ENCODE measurements around the gene TPRG1L. TPM values are rescaled to one million over a fixed set of nuclear protein-coding genes. Genes with fewer than 3 reads are reported as not detected.

Gene TPRG1L
- total RNA-seq, 1 experiment from 2014 or later, result 17.4 TPM

GRCh38 chr1:3632298-3632697 is 7.5 kb downstream of the TPRG1L start:
- H3K27me3 ChIP-seq (replicated peaks), result no peaks in the 10 kb centered on the region
- no peak overlapping the region for H3K4me3 ChIP-seq
- DNase-seq (ENCODE audit: low read depth in 1 of 2, low spot score in 2 of 2), result no peak
- no peak overlapping the region for H3K27ac ChIP-seq
- peaks cover 69% of the 10 kb centered on the region for H3K36me3 ChIP-seq
- no peaks in the 10 kb centered on the region for H3K4me1 ChIP-seq (replicated peaks)
- no peaks in the 10 kb centered on the region for H3K9me3 ChIP-seq (replicated peaks)

DNA sequence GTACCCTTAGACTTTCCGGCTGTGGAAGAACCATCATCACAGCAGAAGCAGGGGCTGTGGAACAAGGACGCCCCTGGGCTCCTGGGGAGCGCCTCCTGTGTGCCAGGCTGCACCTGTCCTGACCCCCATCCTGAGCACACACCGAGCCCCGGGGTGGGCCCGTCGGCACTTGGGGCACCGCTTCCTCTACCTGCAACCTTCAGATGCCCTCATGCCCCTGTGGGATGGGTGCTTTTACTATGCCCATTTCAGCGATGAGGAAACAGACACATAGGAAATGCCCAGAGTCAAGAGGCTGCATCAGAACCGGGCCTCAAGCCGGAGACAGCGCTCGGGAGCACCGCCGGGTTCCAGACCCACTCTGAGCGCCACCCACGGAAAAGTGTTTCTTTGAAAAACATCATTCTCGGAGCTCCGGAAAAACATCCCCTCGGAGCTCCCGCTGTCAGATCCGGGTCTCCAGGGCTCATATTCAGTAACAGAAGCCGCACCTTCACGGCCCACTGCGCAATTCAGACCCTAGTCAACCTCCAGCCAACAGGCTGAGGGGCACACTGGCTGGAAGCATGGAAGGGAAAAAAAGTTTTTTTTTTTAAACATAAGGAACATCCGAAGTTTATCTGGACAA is 8.0 kb downstream of the TPRG1L start:
- no peaks in the 10 kb centered on the region for H3K27me3 ChIP-seq (replicated peaks)
- no peak overlapping the region for H3K4me3 ChIP-seq
- no peaks in the 10 kb centered on the region for H3K4me1 ChIP-seq (replicated peaks)
- no peaks in the 10 kb centered on the region for H3K9me3 ChIP-seq (replicated peaks)
- no peak overlapping the region for H3K27ac ChIP-seq
- H3K36me3 ChIP-seq, result peaks cover 69% of the 10 kb centered on the region
- DNase-seq (ENCODE audit: low read depth in 1 of 2, low spot score in 2 of 2), result no peak

DNA sequence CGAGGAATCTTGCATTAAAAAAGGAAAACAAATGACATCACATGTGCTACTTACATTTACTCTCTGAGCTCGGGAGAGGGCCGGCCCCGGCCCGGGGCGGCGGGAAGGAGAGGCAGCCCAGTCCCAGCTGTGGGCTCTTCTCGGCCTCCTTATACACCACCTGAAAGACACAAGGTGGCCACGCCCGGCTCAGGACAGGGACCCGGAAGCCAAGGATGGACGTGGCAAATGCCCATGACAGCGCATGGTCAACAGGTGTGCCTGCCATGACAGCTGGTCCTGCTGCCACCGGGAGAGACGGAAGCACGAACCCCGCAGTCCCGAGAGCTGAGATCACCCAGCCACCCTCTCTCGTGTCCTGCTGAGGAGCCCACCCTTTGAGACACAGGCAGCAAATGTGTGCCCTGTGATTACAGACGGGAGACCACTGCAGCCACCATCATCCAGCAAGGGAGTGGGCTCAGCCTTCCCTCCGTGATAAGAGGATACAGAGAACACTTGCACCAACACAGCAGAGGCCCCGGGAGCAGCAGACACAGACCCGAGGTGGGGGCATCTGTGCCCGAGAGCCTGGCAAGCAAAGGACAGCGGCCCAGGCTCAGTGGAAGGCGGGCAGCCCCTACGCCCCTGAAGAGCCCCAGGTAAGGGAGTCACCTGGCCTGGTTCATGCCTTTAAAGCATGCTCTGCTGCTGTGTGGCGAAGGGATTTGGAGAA is 8.7 kb downstream of the TPRG1L start:
- H3K4me3 ChIP-seq, result no peak overlapping the region
- DNase-seq (ENCODE audit: low read depth in 1 of 2, low spot score in 2 of 2), result no peak
- H3K4me1 ChIP-seq (replicated peaks), result no peaks in the 10 kb centered on the region
- no peaks in the 10 kb centered on the region for H3K9me3 ChIP-seq (replicated peaks)
- H3K36me3 ChIP-seq, result peaks cover 69% of the 10 kb centered on the region
- no peaks in the 10 kb centered on the region for H3K27me3 ChIP-seq (replicated peaks)
- no peak overlapping the region for H3K27ac ChIP-seq

DNA sequence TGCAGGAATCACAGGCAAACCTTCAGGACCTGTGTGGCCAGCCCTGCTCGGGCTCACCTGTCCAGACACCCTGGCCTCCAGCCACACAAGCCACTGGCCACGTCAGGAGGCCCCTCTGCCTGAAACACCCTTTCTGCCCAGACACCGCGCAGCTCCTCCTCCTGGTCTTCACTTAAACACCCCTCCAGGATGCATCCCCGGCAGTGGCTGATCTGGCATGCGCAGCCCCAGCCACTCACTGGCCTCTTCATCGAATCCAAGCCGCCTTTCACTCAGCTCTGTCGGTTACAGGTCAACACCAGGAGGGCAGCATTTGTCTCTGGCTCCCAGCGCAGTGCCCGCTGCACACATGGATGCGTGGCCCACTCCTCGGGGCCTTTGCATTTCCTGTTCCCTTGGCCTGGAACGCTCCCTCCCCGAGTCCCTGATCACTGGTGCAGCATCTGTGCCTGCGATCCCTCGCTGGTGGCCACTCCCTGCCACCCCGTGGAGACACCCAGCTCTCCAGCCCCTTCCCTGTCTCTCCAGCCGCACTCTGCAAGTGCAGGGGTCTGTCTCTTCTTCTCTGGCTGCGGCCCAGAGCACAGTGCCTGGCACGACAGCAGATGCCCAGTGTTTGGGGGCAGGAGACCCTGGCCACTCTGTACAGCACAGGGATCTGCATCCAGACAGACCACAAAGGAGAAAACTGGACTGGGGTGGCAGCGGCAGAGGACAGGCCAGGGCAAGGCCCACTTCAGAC is 9.4 kb downstream of the TPRG1L start:
- DNase-seq (ENCODE audit: low read depth in 1 of 2, low spot score in 2 of 2), result no peak
- no peaks in the 10 kb centered on the region for H3K9me3 ChIP-seq (replicated peaks)
- H3K4me3 ChIP-seq, result no peak overlapping the region
- H3K27ac ChIP-seq, result no peak overlapping the region
- no peaks in the 10 kb centered on the region for H3K27me3 ChIP-seq (replicated peaks)
- H3K4me1 ChIP-seq (replicated peaks), result no peaks in the 10 kb centered on the region
- peaks cover 66% of the 10 kb centered on the region for H3K36me3 ChIP-seq

GRCh38 chr1:3636080-3636479 is 11.3 kb downstream of the TPRG1L start:
- Histone ChIP-seq H3K4me3 (no peak overlapping the region), H3K36me3 (peaks cover 54% of the 10 kb centered on the region), H3K9me3 (replicated peaks) (no peaks in the 10 kb centered on the region), H3K27me3 (replicated peaks) (no peaks in the 10 kb centered on the region), H3K27ac (no peak overlapping the region), H3K4me1 (replicated peaks) (no peaks in the 10 kb centered on the region)
- no peak for DNase-seq (ENCODE audit: low read depth in 1 of 2, low spot score in 2 of 2)

GRCh38 chr1:3636531-3636930 is 11.7 kb downstream of the TPRG1L start:
- H3K4me1 ChIP-seq (replicated peaks), result no peaks in the 10 kb centered on the region
- no peaks in the 10 kb centered on the region for H3K9me3 ChIP-seq (replicated peaks)
- H3K36me3 ChIP-seq, result peaks cover 51% of the 10 kb centered on the region
- H3K27me3 ChIP-seq (replicated peaks), result no peaks in the 10 kb centered on the region
- no peak for DNase-seq (ENCODE audit: low read depth in 1 of 2, low spot score in 2 of 2)
- no peak overlapping the region for H3K27ac ChIP-seq
- no peak overlapping the region for H3K4me3 ChIP-seq

- H3K9me3 ChIP-seq (replicated peaks), result no peaks in the 10 kb centered on the region
- H3K36me3 ChIP-seq, result peaks cover 45% of the 10 kb centered on the region
- H3K4me1 ChIP-seq (replicated peaks), result no peaks in the 10 kb centered on the region
- no peaks in the 10 kb centered on the region for H3K27me3 ChIP-seq (replicated peaks)
- H3K27ac ChIP-seq, result no peak overlapping the region
- H3K4me3 ChIP-seq, result no peak overlapping the region
- DNase-seq (ENCODE audit: low read depth in 1 of 2, low spot score in 2 of 2), result no peak
These were observed 13.2 kb downstream of the TPRG1L start for GRCh38 chr1:3638027-3638426.

- no peak for DNase-seq (ENCODE audit: low read depth in 1 of 2, low spot score in 2 of 2)
- Histone ChIP-seq H3K27me3 (replicated peaks) (no peaks in the 10 kb centered on the region), H3K9me3 (replicated peaks) (no peaks in the 10 kb centered on the region), H3K4me1 (replicated peaks) (no peaks in the 10 kb centered on the region), H3K36me3 (peaks cover 45% of the 10 kb centered on the region), H3K27ac (no peak overlapping the region), H3K4me3 (no peak overlapping the region)
These were observed 13.9 kb downstream of the TPRG1L start for GRCh38 chr1:3638676-3639075.

GRCh38 chr1:3639397-3639911 is 14.6 kb downstream of the TPRG1L start:
- no peak overlapping the region for H3K4me3 ChIP-seq
- no peaks in the 10 kb centered on the region for H3K4me1 ChIP-seq (replicated peaks)
- no peaks in the 10 kb centered on the region for H3K27me3 ChIP-seq (replicated peaks)
- no peak overlapping the region for H3K27ac ChIP-seq
- H3K9me3 ChIP-seq (replicated peaks), result no peaks in the 10 kb centered on the region
- H3K36me3 ChIP-seq, result peaks cover 43% of the 10 kb centered on the region
- DNase-seq (ENCODE audit: low read depth in 1 of 2, low spot score in 2 of 2), result no peak

DNA sequence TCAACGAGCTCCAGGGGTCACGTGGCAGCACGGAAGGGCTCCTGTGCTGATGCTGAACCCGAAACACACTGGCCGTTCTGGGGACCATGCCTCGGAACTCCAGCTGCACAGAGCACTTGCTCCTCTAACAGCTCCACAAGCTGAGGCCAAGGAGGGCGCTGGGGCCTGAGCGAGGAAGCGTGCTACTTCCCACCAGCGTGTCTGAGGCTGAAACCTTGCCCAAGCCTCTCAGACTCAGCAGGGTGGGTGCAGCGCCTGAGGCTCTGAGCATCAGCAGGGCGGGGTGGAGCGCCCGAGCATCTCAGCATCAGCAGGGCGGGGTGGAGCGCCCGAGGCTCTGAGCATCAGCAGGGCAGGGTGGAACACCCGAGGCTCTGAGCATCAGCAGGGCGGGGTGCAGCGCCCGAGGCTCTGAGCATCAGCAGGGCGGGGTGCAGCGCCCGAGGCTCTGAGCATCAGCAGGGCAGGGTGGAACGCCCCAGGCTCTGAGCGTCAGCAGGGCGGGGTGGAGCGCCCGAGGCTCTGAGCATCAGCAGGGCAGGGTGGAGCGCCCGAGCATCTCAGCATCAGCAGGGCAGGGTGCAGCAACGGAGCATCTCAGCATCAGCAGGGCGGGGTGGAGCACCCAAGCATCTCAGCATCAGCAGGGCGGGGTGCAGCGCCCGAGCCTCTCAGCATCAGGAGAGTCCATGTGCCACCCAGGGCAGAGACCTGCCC is 15.5 kb downstream of the TPRG1L start:
- no peak for DNase-seq (ENCODE audit: low read depth in 1 of 2, low spot score in 2 of 2)
- Histone ChIP-seq H3K27me3 (replicated peaks) (no peaks in the 10 kb centered on the region), H3K4me3 (no peak overlapping the region), H3K4me1 (replicated peaks) (no peaks in the 10 kb centered on the region), H3K27ac (no peak overlapping the region), H3K36me3 (peaks cover 39% of the 10 kb centered on the region), H3K9me3 (replicated peaks) (no peaks in the 10 kb centered on the region)

DNA sequence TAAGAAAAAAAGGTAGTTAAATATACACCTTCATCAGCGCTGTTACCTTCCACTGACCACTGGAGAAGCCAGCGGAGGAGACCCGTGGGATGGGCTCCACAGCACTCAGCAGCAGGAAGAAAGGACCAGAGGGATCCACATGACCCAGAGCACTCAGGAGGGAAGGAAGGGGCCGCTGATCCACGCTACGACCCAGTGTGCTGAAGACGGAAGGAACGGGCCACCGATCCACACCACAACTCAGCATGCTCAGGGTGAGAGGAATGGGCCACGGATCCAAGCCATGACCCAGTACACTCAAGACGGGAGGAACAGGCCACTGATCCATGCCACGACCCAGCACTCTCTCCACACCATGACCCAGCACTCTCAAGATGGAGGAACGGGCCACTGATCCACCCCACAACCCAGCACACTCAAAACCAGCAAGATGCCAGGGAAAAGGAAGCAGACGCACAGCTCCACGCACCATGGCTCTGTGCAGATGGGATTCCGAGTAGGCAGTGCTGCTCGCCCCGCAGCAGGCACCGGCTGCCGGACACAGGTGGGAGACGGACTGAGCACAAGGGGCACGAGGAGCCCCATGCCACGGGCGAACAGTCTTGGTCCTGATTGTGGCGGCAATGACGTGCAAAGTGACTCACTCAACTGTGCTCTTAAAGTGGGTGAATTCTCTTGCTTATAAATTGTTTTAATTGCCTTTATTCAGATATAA is 16.4 kb downstream of the TPRG1L start:
- Histone ChIP-seq H3K27me3 (replicated peaks) (no peaks in the 10 kb centered on the region), H3K9me3 (replicated peaks) (no peaks in the 10 kb centered on the region), H3K36me3 (peaks cover 40% of the 10 kb centered on the region), H3K4me1 (replicated peaks) (no peaks in the 10 kb centered on the region), H3K27ac (no peak overlapping the region), H3K4me3 (no peak overlapping the region)
- DNase-seq (ENCODE audit: low read depth in 1 of 2, low spot score in 2 of 2), result no peak

DNA sequence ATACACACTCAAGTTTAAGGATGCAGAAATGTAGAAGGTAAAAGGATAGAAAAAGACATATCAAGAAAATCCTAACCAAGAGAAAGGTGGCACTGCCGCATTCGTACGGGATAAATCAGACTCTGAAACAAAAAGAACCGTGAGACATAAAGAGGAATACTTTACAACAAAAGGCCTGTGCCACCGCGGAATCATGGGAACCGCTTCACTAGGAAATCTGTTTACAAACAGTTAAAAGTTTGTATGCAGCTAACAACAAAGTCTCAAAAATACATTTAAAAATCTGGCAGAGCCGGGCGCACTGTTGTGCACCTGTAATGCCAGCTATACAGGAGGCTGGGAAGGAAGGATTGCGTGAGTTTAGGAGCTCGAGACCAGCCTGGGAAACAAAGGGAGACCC is 17.0 kb downstream of the TPRG1L start:
- no peak overlapping the region for H3K4me3 ChIP-seq
- no peaks in the 10 kb centered on the region for H3K9me3 ChIP-seq (replicated peaks)
- H3K4me1 ChIP-seq (replicated peaks), result no peaks in the 10 kb centered on the region
- no peak for DNase-seq (ENCODE audit: low read depth in 1 of 2, low spot score in 2 of 2)
- no peak overlapping the region for H3K27ac ChIP-seq
- H3K27me3 ChIP-seq (replicated peaks), result no peaks in the 10 kb centered on the region
- H3K36me3 ChIP-seq, result peaks cover 40% of the 10 kb centered on the region
